ENCODE results near the gene CENPC.
"Not testable (repeated sequence)": the region's sequence is repeated elsewhere in the genome, so short reads cannot be mapped to it uniquely, and the experiment has no call there.

The CENPC gene

DNA sequence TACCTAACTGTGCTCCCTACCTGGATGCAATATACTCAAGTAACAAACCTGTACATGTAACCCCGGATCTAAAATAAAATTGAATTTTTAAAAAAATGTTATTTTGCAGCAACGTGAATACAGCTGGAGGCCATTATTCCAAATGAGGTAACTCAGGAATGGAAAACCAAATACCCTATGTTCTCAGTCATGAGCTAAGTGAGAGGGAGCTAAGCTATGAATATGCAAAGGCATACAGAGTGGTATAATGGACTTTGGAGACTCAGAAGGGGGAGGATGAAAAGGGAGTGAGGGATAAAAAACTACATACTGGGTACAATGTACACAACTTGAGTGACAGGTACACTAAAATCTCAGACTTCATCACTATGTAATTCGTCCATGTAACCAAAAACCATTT is 78.6 kb downstream of the CENPC start:
- DNase-seq: no peak

DNA sequence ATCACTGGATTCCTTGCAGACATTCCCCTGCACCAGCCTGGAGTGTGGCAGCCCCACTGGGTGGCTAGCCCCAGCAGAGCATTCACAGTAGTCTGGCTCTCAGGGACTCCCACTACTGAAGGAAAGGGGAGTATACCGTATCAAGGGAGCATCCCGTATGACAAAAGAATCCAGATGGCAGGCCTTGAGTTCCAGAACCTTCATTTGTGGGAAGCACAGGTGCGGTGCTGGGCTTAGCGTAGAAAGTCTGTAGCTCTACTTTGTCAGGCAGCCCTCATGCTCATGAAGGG is 79.6 kb downstream of the CENPC start:
- no peak for DNase-seq

GRCh38 chr4:67465032-67465762 is 80.1 kb downstream of the CENPC start:
- no peak for DNase-seq

DNA sequence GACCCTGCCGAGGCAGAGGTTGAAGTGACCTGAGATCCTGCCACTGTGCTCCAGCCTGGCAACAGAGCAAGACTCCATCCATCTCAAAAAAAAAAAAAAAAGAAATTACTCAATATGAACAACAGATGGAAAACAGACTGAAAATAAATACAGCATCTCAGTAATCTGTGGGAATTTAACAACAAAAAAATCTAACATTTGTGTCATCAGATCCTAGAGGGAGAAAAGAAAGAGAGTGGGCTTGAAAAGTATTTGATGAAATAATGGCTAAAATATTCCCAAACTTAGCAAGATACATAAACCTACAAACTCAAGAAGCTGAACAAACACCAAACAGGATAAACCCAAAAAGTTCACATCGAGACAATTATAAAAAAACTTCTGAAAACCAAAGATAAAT is 84.7 kb downstream of the CENPC start:
- DNase-seq: no peak

DNA sequence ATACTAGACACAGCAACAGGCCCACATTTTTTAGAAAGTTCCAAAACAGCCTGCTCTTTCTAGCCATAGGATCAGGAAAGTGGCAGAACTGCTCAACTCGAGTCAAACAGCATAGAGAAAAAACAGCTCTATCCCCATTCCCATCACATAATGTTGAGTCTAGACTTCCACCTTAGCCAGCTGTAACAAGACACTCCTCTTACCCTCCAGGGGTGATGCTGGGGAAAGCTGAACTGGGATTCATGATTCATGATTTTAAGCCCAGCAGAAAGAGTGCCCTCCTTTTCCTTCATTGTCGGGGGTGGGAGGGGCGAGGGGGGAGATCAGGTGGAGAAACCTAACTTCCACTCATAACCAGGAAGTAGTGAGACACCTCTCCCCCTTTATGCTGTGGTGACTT is 86.1 kb downstream of the CENPC start:
- no peak for DNase-seq

DNA sequence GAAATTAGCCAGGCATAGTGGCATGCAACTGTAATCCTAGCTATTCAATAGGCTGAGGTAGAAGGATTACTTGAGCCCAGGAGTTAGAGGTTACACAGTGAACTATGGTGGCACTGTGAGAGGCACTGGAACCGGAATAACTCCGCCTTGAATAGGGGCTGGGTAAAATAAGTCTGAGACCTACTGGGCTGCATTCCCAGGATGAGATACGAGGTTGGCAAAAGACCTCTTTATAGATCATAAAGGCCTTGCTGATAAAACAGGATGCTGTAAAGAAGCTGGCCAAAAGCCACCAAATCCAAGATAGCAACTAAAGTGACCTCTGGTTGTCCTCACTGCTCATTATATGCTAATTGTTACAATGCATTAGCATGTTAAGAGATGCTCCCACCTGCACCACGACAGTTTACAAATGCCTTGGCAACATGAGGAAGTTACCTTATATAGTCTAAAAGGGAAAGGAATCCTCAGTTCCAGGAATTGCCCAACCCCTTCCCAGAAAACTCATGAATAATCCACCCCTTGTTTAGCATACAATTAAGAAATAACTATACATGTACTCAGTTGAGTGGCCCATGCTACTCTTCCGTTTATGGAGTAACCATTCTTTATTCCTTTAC is 88.6 kb downstream of the CENPC start:
- DNase-seq: no peak

DNA sequence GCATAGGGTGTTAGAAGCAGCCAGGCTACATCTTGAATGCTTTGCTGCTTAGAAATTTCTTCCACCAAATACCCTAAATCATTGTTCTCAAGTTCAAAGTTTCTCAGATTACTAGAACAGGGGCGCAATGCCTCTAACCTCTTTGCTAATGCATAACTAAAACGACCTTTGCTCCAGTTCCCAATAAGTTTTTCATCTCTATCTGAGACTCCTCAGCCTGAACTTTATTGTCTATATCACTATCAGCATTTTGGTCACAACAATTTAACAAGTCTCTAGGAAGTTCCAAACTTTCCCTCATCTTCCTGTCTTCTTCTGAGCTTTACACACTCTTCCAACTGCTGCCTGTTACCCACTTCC is 92.5 kb downstream of the CENPC start:
- not testable (repeated sequence) for DNase-seq

DNA sequence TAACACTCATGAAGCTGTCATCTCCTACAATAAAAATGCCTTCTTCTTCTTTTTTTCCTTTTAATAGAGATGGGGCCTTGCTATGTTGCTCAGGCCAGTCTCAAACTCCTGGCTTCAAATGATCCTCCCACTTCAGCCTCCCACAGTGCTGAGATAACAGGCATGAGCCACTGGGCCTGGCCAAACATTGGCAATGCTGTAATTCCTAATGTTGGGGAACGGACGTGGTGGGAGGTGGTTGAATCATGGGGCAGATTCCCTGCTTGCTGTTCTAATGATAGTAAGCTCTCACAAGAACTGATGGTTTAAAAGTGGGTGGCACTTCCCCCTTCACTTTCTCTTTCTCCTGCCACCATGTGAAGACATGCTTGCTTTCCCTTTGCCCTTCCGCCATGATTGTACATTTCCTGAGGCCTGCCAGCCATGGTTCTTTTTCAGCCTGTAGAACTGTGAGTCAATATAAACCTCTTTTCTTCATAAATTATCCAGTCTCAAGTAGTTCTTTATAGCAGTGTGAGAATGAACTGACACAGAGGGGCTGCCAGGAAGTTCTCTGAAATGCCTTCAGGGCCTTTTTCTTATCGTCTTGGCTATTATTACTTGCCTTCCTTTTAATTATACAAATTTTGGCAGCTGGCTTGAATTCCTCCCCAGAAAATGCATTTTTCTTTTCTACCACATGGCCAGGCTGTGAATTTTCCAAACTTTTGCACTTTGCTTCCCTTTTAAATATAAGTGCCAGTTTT is 93.0 kb downstream of the CENPC start:
- no peak for DNase-seq

GRCh38 chr4:67451464-67451863 is 93.8 kb downstream of the CENPC start:
- DNase-seq: no peak

DNA sequence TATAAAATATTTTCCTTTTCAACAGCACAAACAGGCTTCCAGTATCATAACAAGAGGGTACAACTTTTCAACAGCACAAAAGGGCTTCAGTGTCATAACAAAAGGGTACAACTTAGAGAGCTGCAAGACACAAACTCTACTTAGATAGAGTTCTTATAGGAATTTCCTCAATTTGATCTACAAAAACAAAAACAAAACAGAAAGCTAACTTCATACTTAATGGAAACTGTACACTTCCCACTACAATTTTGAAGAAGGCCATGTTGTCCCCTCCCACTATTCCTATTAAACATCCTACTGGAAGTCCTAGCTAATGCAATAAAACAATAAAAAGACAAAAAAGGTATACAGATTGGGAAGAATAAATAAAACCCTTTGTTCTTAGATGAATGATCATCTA is 96.7 kb downstream of the CENPC start:
- DNase-seq: no peak

GRCh38 chr4:67447873-67448272 is 97.4 kb downstream of the CENPC start:
- no peak for DNase-seq

GRCh38 chr4:67446811-67447210 is 98.5 kb downstream of the CENPC start:
- no peak for DNase-seq

DNA sequence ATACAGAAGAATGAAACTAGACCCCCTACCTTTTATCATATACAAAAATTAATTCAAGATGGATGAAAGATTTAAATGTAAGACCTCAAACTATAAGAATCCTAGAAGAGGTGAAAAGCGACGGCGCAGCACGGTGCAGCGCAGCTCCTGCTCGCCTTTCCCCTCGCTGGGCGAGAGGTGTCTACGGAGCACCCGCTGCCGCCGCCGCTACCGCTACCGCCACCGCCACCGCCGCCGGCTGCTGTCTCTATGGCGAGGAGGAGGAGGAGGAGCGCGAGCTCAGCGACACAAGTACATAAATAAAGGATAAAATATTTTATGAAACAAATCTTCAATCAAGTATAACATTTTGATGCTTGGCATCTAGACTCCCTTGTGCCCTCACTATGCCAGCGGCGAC is 99.4 kb downstream of the CENPC start:
- DNase-seq: not testable (repeated sequence)

DNA sequence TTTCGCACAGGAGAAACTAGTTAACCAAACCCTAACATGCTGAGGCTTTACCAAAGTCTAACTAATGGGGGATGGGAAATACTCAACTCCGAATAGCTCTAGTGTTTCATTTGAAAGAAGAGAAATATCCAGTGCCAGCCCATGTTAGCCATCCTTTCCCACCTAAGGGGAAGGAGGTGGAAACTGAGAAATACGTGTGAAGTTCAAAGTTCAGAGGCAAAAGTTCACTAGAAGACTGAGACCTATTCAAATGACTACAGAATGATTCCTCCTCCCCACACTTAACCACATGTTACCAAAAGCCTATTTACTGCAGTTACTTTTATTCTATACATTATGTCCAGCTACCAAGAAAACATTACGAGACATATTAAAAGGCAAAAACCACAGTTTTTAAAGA is 106.3 kb downstream of the CENPC start:
- no peak for DNase-seq

- no peak for DNase-seq
These were observed 107.2 kb downstream of the CENPC start for GRCh38 chr4:67437974-67438713.

GRCh38 chr4:67436742-67437141 is 108.6 kb downstream of the CENPC start:
- no peak for DNase-seq

- no peak for DNase-seq
These were observed 114.3 kb downstream of the CENPC start for GRCh38 chr4:67430989-67431388.

- DNase-seq: no peak
These were observed 116.5 kb downstream of the CENPC start for GRCh38 chr4:67428819-67429218.
